Stimulated activated CD4-positive, alpha-beta T cell treated with anti-CD3 and anti-CD28 coated beads, TNF-alpha, amount 100 ng/mL, for 48 hours (primary cell): ENCODE data around the gene PTGR1.
A peak's percentile ranks its signal among the peaks of the same experiment; 100 is the strongest.
"Not testable (repeated sequence)": the region's sequence is repeated elsewhere in the genome, so short reads cannot be mapped to it uniquely, and the experiment has no call there.

Experiments
- DNase-seq, 3 donors: peaks; one replicate each; pipeline ENCODE4 v3.0.0-alpha.2; 2020; ENCODE audit warnings: low read depth in 3 of 3

The PTGR1 gene

GRCh38 chr9:111613436-111614040 is 14.1 kb upstream of the PTGR1 start:
- DNase-seq, result no peak

GRCh38 chr9:111610845-111611244 is 11.4 kb upstream of the PTGR1 start:
- no peak for DNase-seq

- no peak for DNase-seq
Observed at GRCh38 chr9:111610149-111610548, 10.7 kb upstream of the PTGR1 start.

- no peak for DNase-seq
Observed at GRCh38 chr9:111605041-111605559, 5.7 kb upstream of the PTGR1 start.

GRCh38 chr9:111604054-111604615 is 4.7 kb upstream of the PTGR1 start:
- DNase-seq, result no peak

- DNase-seq, result no peak
Observed at GRCh38 chr9:111603041-111603440, 3.6 kb upstream of the PTGR1 start.

GRCh38 chr9:111601237-111602018 is 2.0 kb upstream of the PTGR1 start:
- no peak for DNase-seq

GRCh38 chr9:111599955-111600343 is 502 bp upstream of the PTGR1 start:
- no peak for DNase-seq

GRCh38 chr9:111598733-111599091 is 735 bp downstream of the PTGR1 start:
- DNase-seq, result no peak

- DNase-seq, result peak; percentile 18 to 38 (median 32)
Observed at GRCh38 chr9:111597852-111598732, 1.4 kb downstream of the PTGR1 start.

GRCh38 chr9:111588846-111589245 is 10.6 kb downstream of the PTGR1 start:
- DNase-seq, result no peak

GRCh38 chr9:111586378-111586777 is 13.1 kb downstream of the PTGR1 start:
- no peak for DNase-seq

- DNase-seq, result no peak
Observed at GRCh38 chr9:111582888-111583287, 16.6 kb downstream of the PTGR1 start.

- no peak for DNase-seq
Observed at GRCh38 chr9:111572950-111573604, 26.4 kb downstream of the PTGR1 start.

GRCh38 chr9:111568127-111568526 is 31.3 kb downstream of the PTGR1 start:
- not testable (repeated sequence) for DNase-seq

GRCh38 chr9:111566234-111566633 is 33.2 kb downstream of the PTGR1 start:
- no peak for DNase-seq

- DNase-seq, result no peak
Observed at GRCh38 chr9:111561165-111561719, 38.2 kb downstream of the PTGR1 start.

- DNase-seq, result no peak
Observed at GRCh38 chr9:111559000-111559610, 40.3 kb downstream of the PTGR1 start.

- DNase-seq, result not testable (repeated sequence)
Observed at GRCh38 chr9:111555425-111555824, 44.0 kb downstream of the PTGR1 start.

- DNase-seq, result no peak
Observed at GRCh38 chr9:111548623-111549022, 50.8 kb downstream of the PTGR1 start.
